H9 (cell line): ENCODE measurements around the gene CCDC187. TPM values are rescaled to one million over a fixed set of nuclear protein-coding genes. Genes with fewer than 3 reads are reported as not detected.
A peak's percentile ranks its signal among the peaks of the same experiment; 100 is the strongest.

Experiments used
- DNase-seq: peaks from one replicate; pipeline ENCODE4 v3.0.0-alpha.2; 2017
- H2AFZ ChIP-seq: one replicate; pipeline ENCODE4 v1.6.1; 2013; ENCODE audit warnings: mild to moderate bottlenecking, low read length, control low read depth, moderate library complexity
- H2AK5ac ChIP-seq: 2 replicates; pipeline ENCODE4 v1.6.1; 2013; ENCODE audit warnings: low read length, control low read depth, mixed read lengths; ENCODE audit not compliant: insufficient read length
- H2BK120ac ChIP-seq: one replicate; pipeline ENCODE4 v1.6.1; 2013; ENCODE audit warnings: low read depth, mild to moderate bottlenecking, low read length, control low read depth, inconsistent platforms; ENCODE audit not compliant: poor library complexity, severe bottlenecking
- H2BK12ac ChIP-seq: 2 replicates; pipeline ENCODE4 v1.6.1; 2013; ENCODE audit warnings: low read length, control low read depth, mixed read lengths, low read depth; ENCODE audit not compliant: insufficient read length
- H2BK15ac ChIP-seq: 2 replicates; pipeline ENCODE4 v1.6.1; 2013; ENCODE audit warnings: low read depth, low read length, control low read depth
- H2BK20ac ChIP-seq: one replicate; pipeline ENCODE4 v1.6.1; 2013; ENCODE audit warnings: low read depth, mild to moderate bottlenecking, low read length, control low read depth, inconsistent platforms; ENCODE audit not compliant: poor library complexity, severe bottlenecking
- H2BK5ac ChIP-seq: 2 replicates; pipeline ENCODE4 v1.6.1; 2013; ENCODE audit warnings: low read length, control low read depth, mixed read lengths; ENCODE audit not compliant: insufficient read length
- H3K14ac ChIP-seq: 2 replicates; pipeline ENCODE4 v1.6.1; 2013; ENCODE audit warnings: low read length, control low read depth; ENCODE audit not compliant: insufficient read depth
- H3K18ac ChIP-seq: 2 replicates; pipeline ENCODE4 v1.6.1; 2013; ENCODE audit warnings: low read depth, mild to moderate bottlenecking, mixed read lengths, low read length, control low read depth; ENCODE audit not compliant: insufficient read length
- H3K23ac ChIP-seq: 2 replicates; pipeline ENCODE4 v1.6.1; 2013; ENCODE audit warnings: low read length, control low read depth, mixed read lengths, low read depth; ENCODE audit not compliant: insufficient read length
- H3K23me2 ChIP-seq: 2 replicates; pipeline ENCODE4 v1.6.1; 2013; ENCODE audit warnings: low read depth, mild to moderate bottlenecking, mixed read lengths, low read length, control low read depth; ENCODE audit not compliant: insufficient read length, poor library complexity, severe bottlenecking
- H3K27ac ChIP-seq: 2 replicates; pipeline ENCODE4 v1.5.1; 2013; ENCODE audit warnings: low read length, control low read depth, mixed read lengths, low read depth; ENCODE audit not compliant: insufficient read length
- H3K27me3 ChIP-seq: 2 replicates; pipeline ENCODE4 v1.6.1; 2013; ENCODE audit warnings: low read length, control low read depth, inconsistent platforms; ENCODE audit not compliant: insufficient read depth
- H3K4ac ChIP-seq: 2 replicates; pipeline ENCODE4 v1.6.1; 2013; ENCODE audit warnings: low read depth, mild to moderate bottlenecking, control low read depth, inconsistent platforms, low read length, moderate library complexity
- H3K4me1 ChIP-seq: 2 replicates; pipeline ENCODE4 v1.6.1; 2013; ENCODE audit warnings: low read length, control low read depth, inconsistent platforms; ENCODE audit not compliant: insufficient read depth
- H3K4me2 ChIP-seq: 2 replicates; pipeline ENCODE4 v1.6.1; 2013; ENCODE audit warnings: low read length, control low read depth, mixed read lengths; ENCODE audit not compliant: insufficient read length, insufficient read depth
- H3K56ac ChIP-seq: 2 replicates; pipeline ENCODE4 v1.6.1; 2013; ENCODE audit warnings: low read depth, mild to moderate bottlenecking, mixed read lengths, low read length, control low read depth; ENCODE audit not compliant: insufficient read length
- H3K79me1 ChIP-seq: 2 replicates; pipeline ENCODE4 v1.6.1; 2013; ENCODE audit warnings: low read depth, mild to moderate bottlenecking, moderate library complexity, low read length, control low read depth, inconsistent platforms; ENCODE audit not compliant: insufficient read depth, poor library complexity, severe bottlenecking
- H3K79me2 ChIP-seq: 2 replicates; pipeline ENCODE4 v1.6.1; 2013; ENCODE audit warnings: low read length, control low read depth, inconsistent platforms; ENCODE audit not compliant: insufficient read depth
- H3K9ac ChIP-seq: 2 replicates; pipeline ENCODE4 v1.6.1; 2013; ENCODE audit warnings: low read length, control low read depth, mixed read lengths; ENCODE audit not compliant: insufficient read length; ENCODE audit errors: extremely low read depth
- H3K9me3 ChIP-seq: one replicate; pipeline ENCODE4 v1.6.1; 2013; ENCODE audit warnings: low read depth, low read length, inconsistent platforms; ENCODE audit not compliant: control insufficient read depth
- H3T11ph ChIP-seq: one replicate; pipeline ENCODE4 v1.6.1; 2013; ENCODE audit warnings: mild to moderate bottlenecking, low read length, control low read depth, inconsistent platforms
- H4K20me1 ChIP-seq: one replicate; pipeline ENCODE4 v1.6.1; 2013; ENCODE audit not compliant: control insufficient read depth, insufficient read length, insufficient read depth
- H4K5ac ChIP-seq: 2 replicates; pipeline ENCODE4 v1.6.1; 2013; ENCODE audit warnings: low read depth, mild to moderate bottlenecking, mixed read lengths, low read length, control low read depth; ENCODE audit not compliant: insufficient read length
- H4K8ac ChIP-seq: replicated peaks from 2 replicates; pipeline ENCODE4 v1.6.1; 2013; ENCODE audit warnings: low read length, control low read depth, mixed read lengths, low read depth; ENCODE audit not compliant: insufficient read length
- H4K91ac ChIP-seq: 2 replicates; pipeline ENCODE4 v1.6.1; 2013; ENCODE audit warnings: low read depth, mild to moderate bottlenecking, moderate library complexity, mixed read lengths, low read length, control low read depth; ENCODE audit not compliant: insufficient read length
- H3K27ac Mint-ChIP-seq, 3 experiments: 2 replicates in 2 of 3; 3 replicates in 1 of 3; pipeline ENCODE4 v1.8.0; 2020 to 2021; ENCODE audit warnings: mixed read lengths in 3 of 3, mild to moderate bottlenecking in 1 of 3, moderate library complexity in 1 of 3
- H3K27me3 Mint-ChIP-seq: 2 replicates; pipeline ENCODE4 v1.8.0; 2021; ENCODE audit warnings: low read depth, mild to moderate bottlenecking, moderate library complexity, mixed read lengths
- H3K36me3 Mint-ChIP-seq, 3 experiments: 2 replicates in 2 of 3; 3 replicates in 1 of 3; pipeline ENCODE4 v1.8.0; 2020 to 2021; ENCODE audit warnings: low read depth in 3 of 3, mixed read lengths in 3 of 3; ENCODE audit not compliant: insufficient read depth in 1 of 3
- H3K4me1 Mint-ChIP-seq, 2 experiments: 2 replicates each; pipeline ENCODE4 v1.8.0; 2020; ENCODE audit warnings: mixed read lengths in 2 of 2
- H3K4me3 Mint-ChIP-seq, 2 experiments: 2 replicates in 1 of 2; 3 replicates in 1 of 2; pipeline ENCODE4 v1.8.0; 2020 to 2021; ENCODE audit warnings: mild to moderate bottlenecking in 2 of 2, mixed read lengths in 2 of 2, moderate library complexity in 1 of 2
- H3K9me3 Mint-ChIP-seq, 2 experiments: 2 replicates in 1 of 2; 3 replicates in 1 of 2; pipeline ENCODE4 v1.8.0; 2020; ENCODE audit warnings: mild to moderate bottlenecking in 2 of 2, mixed read lengths in 2 of 2, moderate library complexity in 1 of 2
- CTCF ChIP-seq: fragments of 200-600 bp; sonication (generic); conservative IDR thresholded peaks from 3 replicates; pipeline ENCODE4 v1.8.0; 2021; ENCODE audit warnings: antibody characterized with exemption, mild to moderate bottlenecking
- WGBS: extraction: QIAGEN DNeasy Blood & Tissue Kit; methylation state at CpG from one replicate; pipeline ENCODE4 v1.1.7; 2013; ENCODE audit warnings: missing lambda C conversion rate, low lambda C conversion rate, mixed read lengths; ENCODE audit not compliant: insufficient read length; ENCODE audit errors: extremely low coverage; 5-methylcytosine and 5-hydroxymethylcytosine counted together
- total RNA-seq: library from RNA; stranded (reverse); gene quantifications from 2 replicates; pipeline ENCODE4 v1.2.1, GENCODE V29; 2021

Gene CCDC187
- total RNA-seq, 1 experiment from 2014 or later = 0.07 TPM

- no peaks in the 10 kb centered on the region for H3K79me2 ChIP-seq
- no peaks in the 10 kb centered on the region for H3K79me1 ChIP-seq
- H3K4me3 Mint-ChIP-seq = no peak overlapping the region
- H3K18ac ChIP-seq = no peak overlapping the region
- H3K23me2 ChIP-seq = no peaks in the 10 kb centered on the region
- H3K27ac ChIP-seq = no peak overlapping the region
- H3K9me3 Mint-ChIP-seq = peaks cover 0 to 3% of the 10 kb centered on the region in 2 experiments; a peak in 2 of 5 replicates
- no peak overlapping the region for H2BK15ac ChIP-seq
- H2AFZ ChIP-seq = no peak overlapping the region
- no peak overlapping the region for H2AK5ac ChIP-seq
- H3K27me3 ChIP-seq = no peaks in the 10 kb centered on the region
- H3K14ac ChIP-seq = no peak overlapping the region
- H3K9ac ChIP-seq = no peak overlapping the region
- no peak overlapping the region for H3K23ac ChIP-seq
- H2BK12ac ChIP-seq = no peak overlapping the region
- no peak overlapping the region for H4K8ac ChIP-seq
- no peak overlapping the region for H3T11ph ChIP-seq
- WGBS = no CpG with 5 or more reads among the region's 21 CpGs
- H3K4me2 ChIP-seq = no peak overlapping the region
- no peaks in the 10 kb centered on the region for H3K36me3 Mint-ChIP-seq
- no peaks in the 10 kb centered on the region for H3K4me1 ChIP-seq
- no peak overlapping the region for H4K5ac ChIP-seq
- peak overlapping the region in 1 of 3 experiments; percentile 57; a peak in 1 of 7 replicates for H3K27ac Mint-ChIP-seq
- no peak; the same call in 2 of the 3 replicates for TF ChIP-seq CTCF
- H3K4me1 Mint-ChIP-seq = peaks cover 0 to 3% of the 10 kb centered on the region in 2 experiments; a peak in 1 of 4 replicates
- H2BK20ac ChIP-seq = no peak overlapping the region
- H3K56ac ChIP-seq = no peak overlapping the region
- peaks cover 5% of the 10 kb centered on the region for H3K27me3 Mint-ChIP-seq
- no peak overlapping the region for H2BK5ac ChIP-seq
- no peaks in the 10 kb centered on the region for H4K20me1 ChIP-seq
- DNase-seq = no peak
- H3K9me3 ChIP-seq = no peaks in the 10 kb centered on the region
- H3K4ac ChIP-seq = no peak overlapping the region
- no peak overlapping the region for H2BK120ac ChIP-seq
- no peak overlapping the region for H4K91ac ChIP-seq
Measured at GRCh38 chr9:136275655-136276429, 28.1 kb downstream of the CCDC187 start.
